Measurements from ENCODE around the gene CAMKMT. TPM values are rescaled to one million over a fixed set of nuclear protein-coding genes. Genes with fewer than 3 reads are reported as not detected.

The CAMKMT gene
- polyA plus RNA-seq, 3 donors from 2014 or later = 11.7 to 19.5 (median 12.4) TPM

DNA sequence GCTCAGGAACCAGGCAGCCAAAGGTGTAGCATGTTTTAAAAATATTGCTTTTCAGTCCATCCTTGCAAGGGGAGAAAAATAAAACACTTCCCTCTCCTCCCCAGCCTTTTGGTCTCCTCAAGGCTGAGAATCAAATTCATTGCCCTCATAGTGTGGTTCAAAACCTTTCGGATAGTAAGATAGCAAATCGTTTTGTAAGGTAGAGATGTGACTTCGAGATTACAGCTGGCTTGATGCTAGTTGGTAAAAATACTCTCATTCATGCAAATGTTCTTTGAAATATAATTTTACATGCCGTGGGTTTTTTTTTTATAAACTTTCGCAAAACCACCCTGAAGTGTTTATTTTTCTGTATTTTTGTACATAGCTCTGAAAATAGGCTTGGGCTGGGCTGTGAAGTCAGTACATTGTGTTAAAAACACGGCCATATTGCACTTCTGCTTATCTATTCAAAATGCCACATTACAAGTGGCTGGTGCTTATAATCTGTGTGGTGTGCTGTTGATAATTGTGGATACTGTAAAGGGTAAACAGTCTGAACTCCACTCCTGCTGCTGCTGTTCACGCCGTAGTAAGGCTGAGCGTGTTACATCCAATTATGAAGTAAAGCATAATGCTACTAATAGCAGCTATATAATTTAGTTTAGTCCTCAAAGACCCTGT lies 407.7 kb downstream of the CAMKMT start:
- Mint-ChIP-seq H3K4me3 (no peak overlapping the region), H3K9me3 (no peaks in the 10 kb centered on the region), H3K36me3 (peaks cover 8 to 27% (median 25%) of the 10 kb centered on the region in 3 donors), H3K4me1 (no peaks in the 10 kb centered on the region), H3K27ac (no peak overlapping the region), H3K27me3 (ENCODE audit: low read depth in 3 of 3) (peaks cover 4 to 12% (median 10%) of the 10 kb centered on the region in 3 donors)
- no peak for DNase-seq

DNA sequence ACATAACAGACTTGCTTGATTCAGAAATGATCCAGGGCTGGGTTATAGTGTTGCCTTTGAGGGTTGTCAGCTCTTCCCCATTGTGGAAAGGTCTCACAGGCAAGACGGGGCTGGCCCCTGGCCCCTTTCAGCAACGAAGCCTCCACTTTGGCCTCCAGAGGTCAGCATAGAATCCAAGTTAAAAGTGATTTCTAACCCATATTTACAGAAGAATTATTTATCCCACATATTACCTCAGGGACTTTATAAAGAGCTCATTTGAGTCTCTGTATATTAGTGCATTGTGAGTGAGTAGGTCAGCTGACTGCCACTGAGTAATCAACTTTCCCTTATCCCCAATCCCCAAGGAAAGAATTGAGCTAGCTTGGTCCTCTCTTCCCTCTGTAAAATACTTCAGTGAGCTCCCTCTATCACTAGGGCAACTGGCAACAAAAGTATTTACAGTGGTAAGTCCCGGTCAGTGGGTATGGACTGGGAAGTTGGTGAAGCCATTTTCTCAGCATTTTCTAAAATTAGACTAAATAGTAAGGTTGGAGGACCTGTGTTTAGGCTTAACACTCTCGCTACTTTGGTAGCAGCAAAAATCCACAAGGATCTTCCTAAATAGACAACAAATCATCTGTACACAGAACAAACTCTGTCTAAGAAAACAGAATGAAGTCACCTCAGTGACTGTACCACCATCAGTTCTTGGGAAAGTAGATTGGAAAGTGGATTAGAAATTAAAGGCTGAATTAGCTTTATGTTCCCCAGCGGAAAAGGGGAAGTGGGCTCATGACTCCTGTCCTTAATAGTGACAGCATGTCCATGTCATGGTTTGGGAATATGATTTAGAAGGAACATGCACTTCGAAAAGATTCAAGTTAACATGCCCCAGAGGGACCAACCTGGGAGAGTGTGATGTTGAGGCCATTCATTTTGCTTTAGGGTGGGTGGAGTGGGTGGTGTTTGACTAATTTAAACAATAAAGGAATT lies 408.8 kb downstream of the CAMKMT start:
- peaks cover 4 to 12% (median 10%) of the 10 kb centered on the region in 3 donors for H3K27me3 Mint-ChIP-seq (ENCODE audit: low read depth in 3 of 3)
- H3K36me3 Mint-ChIP-seq = peaks cover 8 to 27% (median 25%) of the 10 kb centered on the region in 3 donors
- no peak for DNase-seq
- H3K4me3 Mint-ChIP-seq = no peak overlapping the region
- no peaks in the 10 kb centered on the region for H3K9me3 Mint-ChIP-seq
- H3K27ac Mint-ChIP-seq = no peak overlapping the region
- H3K4me1 Mint-ChIP-seq = no peaks in the 10 kb centered on the region

DNA sequence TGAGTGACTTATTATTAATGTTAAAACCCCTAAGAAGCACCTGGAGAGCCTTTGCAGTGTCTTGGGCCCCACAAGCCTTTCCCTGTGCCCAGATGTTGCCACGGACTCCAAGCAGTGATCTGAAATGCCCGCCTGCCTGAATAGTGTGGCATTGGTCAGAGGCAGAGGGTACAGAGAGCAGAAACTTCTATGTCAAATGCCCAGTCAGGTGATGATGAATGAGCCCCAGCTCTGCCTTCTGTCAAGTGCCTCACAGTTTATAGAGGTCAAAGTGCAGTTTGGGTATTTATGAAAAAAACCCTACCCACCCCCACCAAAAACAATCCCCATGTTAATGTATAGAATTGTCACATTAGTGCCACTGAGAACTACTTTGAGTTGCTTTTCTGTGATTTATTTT lies 409.8 kb downstream of the CAMKMT start:
- no peak for DNase-seq
- Mint-ChIP-seq H3K4me1 (no peaks in the 10 kb centered on the region), H3K36me3 (peaks cover 8 to 24% (median 20%) of the 10 kb centered on the region in 3 donors), H3K27me3 (ENCODE audit: low read depth in 3 of 3) (peaks cover 4 to 12% (median 10%) of the 10 kb centered on the region in 3 donors), H3K4me3 (no peak overlapping the region), H3K27ac (no peak overlapping the region), H3K9me3 (no peaks in the 10 kb centered on the region)

DNA sequence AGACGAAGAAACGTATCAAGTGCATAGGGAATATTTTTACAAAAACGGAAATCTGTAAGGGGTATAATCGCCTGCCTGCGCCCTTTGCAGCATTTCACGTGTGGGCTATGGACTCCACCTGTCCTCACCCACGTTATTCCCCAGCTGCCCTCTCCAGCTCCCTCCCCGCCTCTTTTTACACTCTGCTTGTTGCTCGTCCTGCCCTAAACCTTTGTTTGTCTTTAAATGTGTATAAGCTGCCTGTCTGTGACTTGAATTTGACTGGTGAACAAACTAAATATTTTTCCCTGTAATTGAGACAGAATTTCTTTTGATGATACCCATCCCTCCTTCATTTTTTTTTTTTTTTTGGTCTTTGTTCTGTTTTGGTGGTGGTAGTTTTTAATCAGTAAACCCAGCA lies 410.4 kb downstream of the CAMKMT start:
- Mint-ChIP-seq H3K4me1 (no peaks in the 10 kb centered on the region), H3K9me3 (no peaks in the 10 kb centered on the region), H3K27me3 (ENCODE audit: low read depth in 3 of 3) (peaks cover 4 to 14% (median 10%) of the 10 kb centered on the region in 3 donors), H3K27ac (no peak overlapping the region), H3K36me3 (peaks cover 8 to 18% (median 15%) of the 10 kb centered on the region in 3 donors), H3K4me3 (no peak overlapping the region)
- no peak for DNase-seq

DNA sequence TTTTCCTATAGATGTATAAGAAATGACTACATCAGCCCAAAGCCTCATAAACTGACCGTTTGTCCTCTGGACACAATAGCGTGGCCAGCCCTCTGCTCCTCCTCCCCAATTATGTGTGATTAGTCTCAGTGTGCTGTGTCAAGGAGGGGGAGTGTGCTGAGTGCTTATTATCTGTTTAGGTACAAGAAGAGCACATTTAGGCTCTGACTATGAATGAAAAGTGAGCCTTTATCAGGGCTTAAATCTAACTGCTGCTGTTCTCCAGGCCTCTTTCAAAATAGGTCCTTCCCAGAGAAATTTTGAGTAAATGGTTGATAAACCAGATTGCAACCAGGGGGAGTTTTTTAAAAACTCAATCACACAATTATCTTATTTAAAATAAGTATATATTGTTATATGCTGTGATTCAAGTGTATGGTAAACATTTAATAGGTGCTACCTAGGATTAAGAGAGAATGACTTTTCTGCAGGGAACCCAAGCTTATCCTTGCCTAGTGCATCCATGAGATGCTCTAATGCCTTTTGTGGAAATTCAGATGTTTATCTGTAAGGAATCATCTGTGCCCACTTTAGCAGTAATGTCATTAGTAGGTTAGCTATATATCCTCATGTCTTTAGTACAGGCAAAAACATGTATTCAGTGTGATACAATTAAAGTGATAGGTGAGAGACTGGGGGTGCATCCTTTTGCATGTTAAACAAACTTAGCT lies 411.1 kb downstream of the CAMKMT start:
- no peak for DNase-seq
- H3K36me3 Mint-ChIP-seq = peaks cover 8 to 15% (median 12%) of the 10 kb centered on the region in 3 donors
- peaks cover 6 to 12% (median 8%) of the 10 kb centered on the region in 3 donors for H3K27me3 Mint-ChIP-seq (ENCODE audit: low read depth in 3 of 3)
- H3K4me1 Mint-ChIP-seq = peaks cover 5 to 6% of the 10 kb centered on the region in 2 donors
- H3K9me3 Mint-ChIP-seq = no peaks in the 10 kb centered on the region
- H3K27ac Mint-ChIP-seq = no peak overlapping the region
- H3K4me3 Mint-ChIP-seq = no peak overlapping the region

DNA sequence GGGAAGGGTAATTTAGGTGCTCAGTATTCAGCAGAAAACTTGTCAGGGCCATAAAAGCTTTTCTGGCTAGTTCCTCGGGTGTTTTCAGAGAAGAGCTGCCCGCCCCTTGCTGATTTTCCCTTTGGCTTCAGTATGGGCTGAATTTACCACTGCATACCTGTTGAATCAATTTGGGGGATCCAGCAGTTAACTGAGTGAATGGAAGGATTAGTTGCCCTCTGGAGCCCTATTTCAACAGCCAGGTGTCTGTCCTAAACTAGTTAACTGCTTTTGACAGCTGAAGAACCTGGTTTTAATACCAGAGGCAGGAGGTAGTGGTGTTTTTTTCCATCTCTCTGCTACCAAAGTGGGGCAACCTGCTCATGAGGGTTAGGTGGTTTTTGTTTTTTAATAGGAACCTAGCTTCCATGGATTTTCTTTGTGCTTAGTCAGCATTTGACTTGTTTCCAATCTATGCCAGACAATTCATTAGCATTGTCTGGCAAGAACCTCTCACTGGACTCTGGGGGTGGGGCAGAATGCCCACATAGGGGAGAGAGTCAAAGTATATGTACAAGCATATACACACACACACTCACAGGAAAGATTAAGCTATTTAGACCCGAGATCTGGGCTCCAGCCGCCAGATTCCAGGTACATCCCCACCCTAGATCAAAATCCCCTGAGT lies 413.2 kb downstream of the CAMKMT start:
- Mint-ChIP-seq H3K9me3 (no peaks in the 10 kb centered on the region), H3K4me3 (no peak overlapping the region), H3K4me1 (peaks cover 10 to 15% of the 10 kb centered on the region in 2 donors), H3K36me3 (peaks cover 8 to 9% (median 9%) of the 10 kb centered on the region in 3 donors), H3K27ac (no peak overlapping the region), H3K27me3 (ENCODE audit: low read depth in 3 of 3) (peaks cover 3 to 9% (median 7%) of the 10 kb centered on the region in 3 donors)
- no peak for DNase-seq

DNA sequence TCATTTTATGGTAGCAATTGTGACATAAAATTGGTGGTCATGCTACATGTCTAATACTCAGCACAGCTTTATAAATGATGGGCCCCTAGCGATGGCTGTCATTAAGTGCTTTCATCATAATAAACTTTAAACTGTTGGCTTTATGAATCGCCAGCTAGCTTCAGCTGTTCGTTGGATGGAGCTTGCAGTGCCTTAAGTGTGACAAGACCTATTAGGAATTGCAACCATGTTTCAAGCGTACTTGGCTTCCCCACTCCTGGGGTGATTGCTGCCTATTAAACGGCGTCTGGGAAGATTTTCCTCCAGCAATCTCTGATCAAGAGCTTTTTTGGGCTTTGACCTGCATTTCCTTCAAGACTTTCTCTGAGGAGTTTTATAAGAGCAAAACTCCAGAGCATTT lies 415.3 kb downstream of the CAMKMT start:
- Mint-ChIP-seq H3K27ac (no peak overlapping the region), H3K9me3 (no peaks in the 10 kb centered on the region), H3K36me3 (peaks cover 5 to 11% (median 8%) of the 10 kb centered on the region in 3 donors), H3K4me1 (peaks cover 10 to 15% of the 10 kb centered on the region in 2 donors), H3K4me3 (no peak overlapping the region), H3K27me3 (ENCODE audit: low read depth in 3 of 3) (peaks cover 6 to 7% (median 7%) of the 10 kb centered on the region in 3 donors)
- DNase-seq = no peak

DNA sequence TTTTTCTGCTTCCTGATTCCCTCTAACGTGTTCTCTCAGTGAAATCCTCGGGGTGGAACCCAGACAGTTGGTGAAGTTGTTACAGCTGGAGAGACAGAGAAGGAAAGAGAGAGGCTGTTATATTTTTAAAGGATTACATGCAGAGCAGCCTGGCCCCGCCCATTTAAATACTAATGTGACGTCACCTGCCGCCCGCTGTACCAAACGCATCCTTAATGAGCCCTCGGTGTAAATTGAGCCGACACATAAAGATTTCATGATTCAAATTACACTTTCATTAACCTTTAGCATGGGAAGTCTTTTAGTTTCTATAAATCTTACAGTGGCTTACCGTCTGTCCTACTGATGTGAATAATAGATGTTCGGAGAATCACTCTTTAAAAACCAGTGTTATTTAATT lies 415.8 kb downstream of the CAMKMT start:
- H3K27ac Mint-ChIP-seq = no peak overlapping the region

DNA sequence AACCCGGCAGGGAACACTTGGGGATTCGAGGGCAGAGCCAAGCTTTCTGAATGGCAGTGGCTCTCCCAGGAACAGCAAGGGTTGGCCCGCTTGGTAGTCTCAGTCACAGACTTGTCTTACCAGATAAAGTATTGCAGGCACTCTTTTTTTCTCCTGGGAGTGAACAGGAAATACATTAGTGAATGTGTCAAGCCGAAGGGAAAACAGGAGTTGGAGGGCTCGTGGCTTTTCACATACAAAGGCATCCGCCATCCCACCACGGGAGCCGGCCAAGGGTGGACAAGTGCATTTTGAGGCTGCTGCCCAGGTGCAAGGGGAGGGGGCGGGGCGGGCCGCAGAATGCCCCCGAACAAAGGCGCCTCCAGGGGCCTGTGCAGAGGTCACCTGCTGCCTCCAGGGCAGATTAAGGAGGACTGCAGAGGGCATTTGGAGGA lies 416.5 kb downstream of the CAMKMT start:
- Mint-ChIP-seq H3K36me3 (peaks cover 0 to 3% (median 0%) of the 10 kb centered on the region in 3 donors), H3K4me1 (peaks cover 10 to 15% of the 10 kb centered on the region in 2 donors), H3K9me3 (no peaks in the 10 kb centered on the region), H3K27me3 (ENCODE audit: low read depth in 3 of 3) (peaks cover 6 to 7% (median 7%) of the 10 kb centered on the region in 3 donors), H3K4me3 (no peak overlapping the region), H3K27ac (no peak overlapping the region)
- no peak for DNase-seq

More for the DNA sequence above, 415.8 kb downstream of the CAMKMT start:
- Mint-ChIP-seq H3K4me3 (peak overlapping the region in 1 of 5 donors; percentile 15), H3K27me3 (ENCODE audit: low read depth in 3 of 3) (peaks cover 5 to 7% (median 6%) of the 10 kb centered on the region in 3 donors), H3K4me1 (peaks cover 10 to 15% of the 10 kb centered on the region in 2 donors), H3K9me3 (no peaks in the 10 kb centered on the region), H3K36me3 (peaks cover 2 to 6% (median 3%) of the 10 kb centered on the region in 3 donors)
- no peak for DNase-seq

DNA sequence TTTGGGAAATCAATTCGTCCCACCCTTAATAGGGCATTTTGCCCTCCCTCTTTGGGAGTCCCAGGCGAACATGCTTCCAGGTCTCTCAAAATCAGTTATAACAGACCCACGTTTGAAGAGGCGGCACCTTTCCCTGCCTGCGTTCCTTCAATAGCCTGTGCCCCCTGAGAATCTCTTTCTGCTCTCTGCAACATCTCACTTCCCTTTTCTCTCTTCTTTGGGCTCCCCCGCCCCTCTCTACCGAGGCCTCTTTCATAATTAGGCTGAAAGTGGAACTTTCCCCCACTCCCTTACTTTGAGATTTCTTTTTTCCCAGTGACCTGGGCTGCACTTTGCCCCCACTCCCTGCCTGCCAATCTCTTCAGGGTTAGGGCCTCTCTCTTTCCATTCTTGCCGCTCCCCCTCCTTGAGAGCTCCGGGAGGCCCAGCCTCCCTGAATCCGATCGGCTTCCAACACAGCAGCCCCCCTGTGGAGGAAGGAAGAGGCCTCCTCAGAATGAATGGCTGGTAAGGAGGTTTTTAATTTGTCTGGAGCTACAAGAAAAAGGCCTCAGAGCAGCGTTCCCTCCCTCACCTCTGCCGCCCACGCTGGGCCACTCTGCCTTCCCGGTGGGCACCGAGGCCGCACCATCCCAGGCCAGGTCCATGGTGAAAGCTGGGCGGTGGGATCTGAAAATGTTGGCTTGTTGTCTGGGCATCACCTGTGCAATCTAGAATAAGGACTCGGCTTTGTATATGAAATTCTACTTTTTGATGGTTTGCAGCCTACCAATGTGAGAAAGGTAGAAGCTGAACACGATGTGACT lies 417.1 kb downstream of the CAMKMT start:
- Mint-ChIP-seq H3K4me1 (peaks cover 10 to 15% of the 10 kb centered on the region in 2 donors), H3K27me3 (ENCODE audit: low read depth in 3 of 3) (peaks cover 6 to 7% (median 7%) of the 10 kb centered on the region in 3 donors), H3K36me3 (peaks cover 0 to 3% (median 2%) of the 10 kb centered on the region in 3 donors), H3K4me3 (no peak overlapping the region), H3K27ac (no peak overlapping the region), H3K9me3 (no peaks in the 10 kb centered on the region)
- no peak for DNase-seq

DNA sequence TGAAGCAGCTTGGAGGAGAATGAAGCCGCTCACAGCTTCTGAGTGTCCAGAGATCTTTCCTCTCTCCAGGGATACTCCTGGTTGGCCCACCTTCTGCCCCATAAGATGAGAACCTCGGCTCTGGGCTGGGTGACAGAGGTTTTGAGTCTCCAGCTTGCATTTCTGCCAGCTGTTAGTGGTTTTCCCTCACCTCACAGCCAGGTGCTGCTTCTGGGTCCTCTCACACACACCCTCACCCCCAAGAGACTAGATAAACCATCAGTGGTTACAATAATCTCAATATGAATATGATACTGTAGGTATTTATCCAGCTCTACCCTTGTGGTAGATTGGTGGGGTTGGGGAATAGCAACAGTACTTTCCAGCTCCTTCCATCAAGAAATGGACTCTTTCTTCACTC lies 418.0 kb downstream of the CAMKMT start:
- DNase-seq = no peak
- Mint-ChIP-seq H3K27ac (no peak overlapping the region), H3K9me3 (no peaks in the 10 kb centered on the region), H3K4me1 (peaks cover 10 to 15% of the 10 kb centered on the region in 2 donors), H3K27me3 (ENCODE audit: low read depth in 3 of 3) (peaks cover 7 to 8% (median 7%) of the 10 kb centered on the region in 3 donors), H3K36me3 (peaks cover 0 to 3% (median 3%) of the 10 kb centered on the region in 3 donors), H3K4me3 (no peak overlapping the region)

DNA sequence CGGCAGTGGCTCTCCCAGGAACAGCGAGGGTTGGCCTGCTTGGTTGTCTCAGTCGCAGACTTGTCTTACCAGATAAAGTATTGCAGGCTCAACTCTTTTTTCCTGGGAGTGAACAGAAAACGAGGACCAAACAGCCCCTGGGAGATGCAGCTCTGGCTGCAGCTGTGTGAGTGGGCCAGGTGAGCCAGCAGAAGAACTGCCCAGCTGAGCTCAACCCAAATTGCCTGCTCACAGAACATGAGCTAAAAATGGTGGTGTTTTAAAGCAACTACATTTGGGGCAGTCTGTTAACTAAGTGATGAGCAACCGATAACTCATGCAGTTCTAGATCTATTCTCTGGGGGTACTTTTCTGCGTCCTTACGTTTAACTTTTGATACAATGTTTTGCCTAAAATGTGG lies 418.7 kb downstream of the CAMKMT start:
- H3K9me3 Mint-ChIP-seq = no peaks in the 10 kb centered on the region
- peaks cover 0 to 3% (median 3%) of the 10 kb centered on the region in 3 donors for H3K36me3 Mint-ChIP-seq
- H3K27ac Mint-ChIP-seq = no peak overlapping the region
- H3K27me3 Mint-ChIP-seq (ENCODE audit: low read depth in 3 of 3) = peaks cover 7 to 9% (median 7%) of the 10 kb centered on the region in 3 donors
- DNase-seq = no peak
- H3K4me1 Mint-ChIP-seq = peaks cover 10 to 15% of the 10 kb centered on the region in 2 donors
- no peak overlapping the region for H3K4me3 Mint-ChIP-seq
